Panc1 (cell line): ENCODE results near the gene ZC3H10. TPM values are rescaled to one million over a fixed set of nuclear protein-coding genes. Genes with fewer than 3 reads are reported as not detected.

Source experiments
- ATAC-seq: fragments of 200-7000 bp; cut with Tn5 transposase; 2 replicates; pipeline ENCODE4 v1.9.1; 2020; ENCODE audit warnings: mild to moderate bottlenecking, moderate library complexity
- BruUV-seq: library from RNA; stranded (reverse); fragments of 400-500 nt; replicated peaks from 2 replicates; lab custom pipeline; 2021; lab: Mats Ljungman, UMichigan
- CTCF ChIA-PET: fragments of 300-600 bp; sonication (Branson Sonifier 250); formaldehyde crosslinking; loops from one replicate; lab custom pipeline; 2022; ENCODE audit warnings: antibody characterized with exemption; lab: Charles Lee
- POLR2A ChIA-PET: fragments of 300-600 bp; sonication (Branson Sonifier 250); formaldehyde crosslinking; loops from one replicate; lab custom pipeline; 2022; ENCODE audit warnings: antibody characterized with exemption; lab: Charles Lee
- DNase-seq: peaks from one replicate; pipeline ENCODE4 v3.0.0-alpha.2; 2010; ENCODE audit warnings: low read depth, low spot score
- H3K27ac ChIP-seq: 2 replicates; pipeline ENCODE4 v1.5.1; 2011; ENCODE audit warnings: mild to moderate bottlenecking, low read length, inconsistent platforms
- H3K27me3 ChIP-seq: fragments of 200-500 bp; sonication (Bioruptor generic); 2 replicates; pipeline ENCODE4 v1.6.0; 2014; ENCODE audit warnings: low read length, inconsistent platforms; ENCODE audit not compliant: control insufficient read depth, insufficient read depth
- H3K36me3 ChIP-seq: fragments of 200-500 bp; sonication (Bioruptor generic); 2 replicates; pipeline ENCODE4 v1.5.1; 2014; ENCODE audit warnings: inconsistent platforms, mild to moderate bottlenecking, low read length, moderate library complexity; ENCODE audit not compliant: control insufficient read depth, insufficient read depth
- H3K4me1 ChIP-seq: 2 replicates; pipeline ENCODE4 v1.5.1; 2011; ENCODE audit warnings: inconsistent platforms, mild to moderate bottlenecking, low read length, moderate library complexity; ENCODE audit not compliant: control insufficient read depth, insufficient read depth
- H3K4me3 ChIP-seq, 2 experiments: 2 replicates each; pipeline ENCODE4 v1.5.1; 2011 to 2012; ENCODE audit warnings: low read depth in 2 of 2, low read length in 2 of 2, mild to moderate bottlenecking in 2 of 2, inconsistent platforms in 1 of 2, moderate library complexity in 1 of 2
- H3K9me3 ChIP-seq: fragments of 200-500 bp; sonication (Bioruptor generic); 2 replicates; pipeline ENCODE4 v1.5.1; 2014; ENCODE audit warnings: low read depth, mild to moderate bottlenecking, inconsistent platforms, low read length, moderate library complexity; ENCODE audit not compliant: control insufficient read depth, insufficient read depth
- POLR2AphosphoS5 ChIP-seq: IDR thresholded peaks from 2 replicates; pipeline ENCODE4 v1.6.1; 2012; ENCODE audit warnings: mild to moderate bottlenecking, low read depth, low read length, moderate library complexity
- SIN3A ChIP-seq: IDR thresholded peaks from 2 replicates; pipeline ENCODE4 v1.6.1; 2012; ENCODE audit warnings: low read depth, mild to moderate bottlenecking, low read length, moderate library complexity, borderline replicate concordance; ENCODE audit not compliant: insufficient read depth
- TCF7L2 ChIP-seq: IDR thresholded peaks from 2 replicates; pipeline ENCODE4 v1.6.1; 2011; ENCODE audit warnings: mild to moderate bottlenecking, low read depth, low read length, inconsistent platforms
- in situ Hi-C: cut with HindIII; loops from 2 replicates; pipeline ENCODE4 v1.10.0; 2016; ENCODE audit warnings: low sequenced_read_pairs, low pct_unique_long_range_greater_than_20kb
- intact Hi-C: fragments of 100-400 bp; cut with micrococcal nuclease; formaldehyde crosslinking; loops from one replicate; pipeline ENCODE4 v1.10.0; 2022; ENCODE audit not compliant: unreplicated experiment
- total RNA-seq: library from RNA; stranded (reverse); gene quantifications from one replicate; pipeline ENCODE4 v1.2.1, GENCODE V29; 2021; ENCODE audit not compliant: unreplicated experiment
- TF ChIP-seq, protein P1 (sequence below): fragments of 450-650 bp; IDR thresholded peaks from 2 replicates; pipeline ENCODE4 v1.5.1; 2017; ENCODE audit warnings: mild to moderate bottlenecking
- TF ChIP-seq, protein P2 (sequence below), 2 experiments: IDR thresholded peaks; 2 replicates each; pipeline ENCODE4 v1.6.1; 2011 to 2012; ENCODE audit warnings: low read depth in 2 of 2, control low read depth in 1 of 2, low read length in 1 of 2, mild to moderate bottlenecking in 1 of 2, moderate library complexity in 1 of 2; ENCODE audit not compliant: insufficient read depth in 1 of 2

ZC3H10 gene
- total RNA-seq, 1 experiment from 2014 or later, result 6.0 TPM

DNA sequence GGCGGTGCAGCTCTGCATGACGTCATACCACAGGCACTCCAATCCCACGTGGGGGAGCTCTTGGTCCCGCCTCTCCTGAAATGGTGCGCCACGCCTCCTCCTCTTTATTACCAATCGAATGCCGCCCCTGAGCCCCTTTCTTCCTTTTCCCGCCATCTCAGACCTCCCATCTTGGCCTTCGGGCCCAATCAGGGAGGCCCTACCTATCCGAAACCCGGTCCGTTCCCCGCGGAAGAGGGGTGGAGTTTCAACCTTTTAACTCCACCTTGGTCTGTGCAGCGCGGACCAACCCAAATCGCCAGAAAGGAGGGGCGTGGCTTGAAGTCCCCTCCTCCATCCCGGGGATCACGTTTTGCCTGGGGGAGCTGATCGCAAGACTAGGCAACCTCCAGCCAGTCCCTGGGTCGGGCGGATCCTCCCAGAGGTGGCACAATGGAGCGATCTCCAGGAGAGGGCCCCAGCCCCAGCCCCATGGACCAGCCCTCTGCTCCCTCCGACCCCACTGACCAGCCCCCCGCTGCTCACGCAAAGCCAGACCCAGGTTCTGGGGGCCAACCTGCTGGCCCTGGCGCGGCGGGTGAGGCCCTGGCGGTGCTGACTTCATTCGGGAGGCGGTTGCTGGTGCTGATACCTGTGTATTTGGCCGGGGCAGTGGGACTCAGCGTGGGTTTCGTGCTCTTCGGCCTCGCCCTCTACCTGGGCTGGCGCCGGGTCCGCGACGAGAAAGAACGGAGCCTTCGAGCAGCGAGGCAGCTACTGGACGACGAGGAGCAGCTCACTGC lies 10.0 kb downstream of the ZC3H10 start, which contains the start of gene ESYT1:
ESYT1 (plus strand) TSS at position 380 of the 782 bp plus-strand sequence; CDS start at position 433, 53 bp downstream.
- no peaks in the 10 kb centered on the region for H3K27me3 ChIP-seq
- H3K4me3 ChIP-seq, result peak within 1 kb of the TSS; percentile 93 to 96
- intact Hi-C loops (no loop called here), in situ Hi-C loops (no loop called here)
- no peaks in the 10 kb centered on the region for H3K9me3 ChIP-seq
- peaks cover 5% of the 10 kb centered on the region; the same call in 1 of the 2 replicates for H3K36me3 ChIP-seq
- DNase-seq (peak; percentile 99), ATAC-seq (peak; percentile 96)
- H3K4me1 ChIP-seq, result peaks cover 29% of the 10 kb centered on the region
- TF ChIP-seq, protein P1, sequence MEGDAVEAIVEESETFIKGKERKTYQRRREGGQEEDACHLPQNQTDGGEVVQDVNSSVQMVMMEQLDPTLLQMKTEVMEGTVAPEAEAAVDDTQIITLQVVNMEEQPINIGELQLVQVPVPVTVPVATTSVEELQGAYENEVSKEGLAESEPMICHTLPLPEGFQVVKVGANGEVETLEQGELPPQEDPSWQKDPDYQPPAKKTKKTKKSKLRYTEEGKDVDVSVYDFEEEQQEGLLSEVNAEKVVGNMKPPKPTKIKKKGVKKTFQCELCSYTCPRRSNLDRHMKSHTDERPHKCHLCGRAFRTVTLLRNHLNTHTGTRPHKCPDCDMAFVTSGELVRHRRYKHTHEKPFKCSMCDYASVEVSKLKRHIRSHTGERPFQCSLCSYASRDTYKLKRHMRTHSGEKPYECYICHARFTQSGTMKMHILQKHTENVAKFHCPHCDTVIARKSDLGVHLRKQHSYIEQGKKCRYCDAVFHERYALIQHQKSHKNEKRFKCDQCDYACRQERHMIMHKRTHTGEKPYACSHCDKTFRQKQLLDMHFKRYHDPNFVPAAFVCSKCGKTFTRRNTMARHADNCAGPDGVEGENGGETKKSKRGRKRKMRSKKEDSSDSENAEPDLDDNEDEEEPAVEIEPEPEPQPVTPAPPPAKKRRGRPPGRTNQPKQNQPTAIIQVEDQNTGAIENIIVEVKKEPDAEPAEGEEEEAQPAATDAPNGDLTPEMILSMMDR, result no peak
- peak; percentile 79 for TF ChIP-seq POLR2AphosphoS5
- TF ChIP-seq, protein P2, sequence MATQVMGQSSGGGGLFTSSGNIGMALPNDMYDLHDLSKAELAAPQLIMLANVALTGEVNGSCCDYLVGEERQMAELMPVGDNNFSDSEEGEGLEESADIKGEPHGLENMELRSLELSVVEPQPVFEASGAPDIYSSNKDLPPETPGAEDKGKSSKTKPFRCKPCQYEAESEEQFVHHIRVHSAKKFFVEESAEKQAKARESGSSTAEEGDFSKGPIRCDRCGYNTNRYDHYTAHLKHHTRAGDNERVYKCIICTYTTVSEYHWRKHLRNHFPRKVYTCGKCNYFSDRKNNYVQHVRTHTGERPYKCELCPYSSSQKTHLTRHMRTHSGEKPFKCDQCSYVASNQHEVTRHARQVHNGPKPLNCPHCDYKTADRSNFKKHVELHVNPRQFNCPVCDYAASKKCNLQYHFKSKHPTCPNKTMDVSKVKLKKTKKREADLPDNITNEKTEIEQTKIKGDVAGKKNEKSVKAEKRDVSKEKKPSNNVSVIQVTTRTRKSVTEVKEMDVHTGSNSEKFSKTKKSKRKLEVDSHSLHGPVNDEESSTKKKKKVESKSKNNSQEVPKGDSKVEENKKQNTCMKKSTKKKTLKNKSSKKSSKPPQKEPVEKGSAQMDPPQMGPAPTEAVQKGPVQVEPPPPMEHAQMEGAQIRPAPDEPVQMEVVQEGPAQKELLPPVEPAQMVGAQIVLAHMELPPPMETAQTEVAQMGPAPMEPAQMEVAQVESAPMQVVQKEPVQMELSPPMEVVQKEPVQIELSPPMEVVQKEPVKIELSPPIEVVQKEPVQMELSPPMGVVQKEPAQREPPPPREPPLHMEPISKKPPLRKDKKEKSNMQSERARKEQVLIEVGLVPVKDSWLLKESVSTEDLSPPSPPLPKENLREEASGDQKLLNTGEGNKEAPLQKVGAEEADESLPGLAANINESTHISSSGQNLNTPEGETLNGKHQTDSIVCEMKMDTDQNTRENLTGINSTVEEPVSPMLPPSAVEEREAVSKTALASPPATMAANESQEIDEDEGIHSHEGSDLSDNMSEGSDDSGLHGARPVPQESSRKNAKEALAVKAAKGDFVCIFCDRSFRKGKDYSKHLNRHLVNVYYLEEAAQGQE (IDR thresholded peaks at IDR 0.05; ENCODE audit: insufficient read depth in 1 of 2, low read depth in 2 of 2, low read length in 1 of 2), result no peak
- TF ChIP-seq SIN3A, result peak; percentile 80; the same call in 1 of the 2 replicates
- peak; percentile 48; the same call in 1 of the 2 replicates for TF ChIP-seq TCF7L2
- ChIA-PET CTCF (interaction anchor here (0.6 to 1.8 kb wide), 6 partner anchors 8 to 428 kb away, joined by 3 to 14 read pairs (median 6); partner anchors contain the start of gene ZC3H10), POLR2A (interaction anchor here (0.6 to 1.3 kb wide), 6 partner anchors 10 to 681 kb away, joined by 3 to 6 read pairs (median 3); partner anchors contain the start of genes RNF41, SMARCC2 and ZC3H10)
- BruUV-seq, result no TSS peak
- peak within 1 kb of the TSS; percentile 94 for H3K27ac ChIP-seq

DNA sequence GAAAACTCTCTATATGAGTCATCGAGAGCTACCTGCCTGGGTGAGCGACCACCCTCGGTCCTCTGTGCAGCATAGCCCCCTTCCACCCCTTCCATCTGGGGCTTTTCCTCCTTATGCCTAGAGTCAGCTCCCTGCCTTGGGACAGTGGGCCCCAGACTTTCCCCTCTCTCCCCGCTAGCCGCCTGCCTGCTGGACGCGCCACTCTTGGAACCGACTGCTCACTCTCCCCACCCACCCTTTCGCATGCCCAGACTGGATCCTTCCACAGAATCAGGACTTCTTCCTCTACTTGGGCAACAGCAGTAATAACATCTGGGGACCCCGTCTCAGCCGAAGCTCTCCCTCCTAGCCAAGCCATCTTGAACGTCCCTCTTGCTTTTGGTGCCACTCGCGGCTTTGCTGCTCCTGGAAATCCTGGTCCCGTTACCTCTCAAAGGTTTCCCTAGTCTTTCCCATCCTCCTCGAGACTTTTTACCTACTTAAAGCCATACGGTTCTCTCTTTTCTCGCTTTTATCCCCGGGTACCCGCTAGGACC lies 10.7 kb downstream of the ZC3H10 start:
- H3K4me3 ChIP-seq, result peak overlapping the region; percentile 93 to 96
- H3K36me3 ChIP-seq, result peaks cover 11% of the 10 kb centered on the region
- no peaks in the 10 kb centered on the region for H3K27me3 ChIP-seq
- H3K27ac ChIP-seq, result peak overlapping the region; percentile 75
- ChIA-PET POLR2A (interaction anchor here (0.6 to 1.3 kb wide), 3 partner anchors 10 to 93 kb away, joined by 3 to 5 read pairs (median 4); partner anchors contain the start of gene RNF41), CTCF (interaction anchor here (0.6 to 1.8 kb wide), 2 partner anchors 11 to 78 kb away, joined by 6 to 14 read pairs; partner anchors contain the start of gene ZC3H10)
- intact Hi-C loops (no loop called here), in situ Hi-C loops (no loop called here)
- DNase-seq (no peak), ATAC-seq (peak; percentile 18)
- TF ChIP-seq POLR2AphosphoS5, result no peak
- no peak for TF ChIP-seq TCF7L2
- TF ChIP-seq SIN3A, result no peak
- TF ChIP-seq, protein P1, result no peak
- TF ChIP-seq, protein P2 (IDR thresholded peaks at IDR 0.05; ENCODE audit: insufficient read depth in 1 of 2, low read depth in 2 of 2, low read length in 1 of 2), result no peak
- H3K4me1 ChIP-seq, result peaks cover 29% of the 10 kb centered on the region
- H3K9me3 ChIP-seq, result no peaks in the 10 kb centered on the region
- no TSS peak for BruUV-seq
